ENCODE data around the gene AKAP6. TPM values are rescaled to one million over a fixed set of nuclear protein-coding genes. Genes with fewer than 3 reads are reported as not detected.
"Not testable (repeated sequence)": the region's sequence is repeated elsewhere in the genome, so short reads cannot be mapped to it uniquely, and the experiment has no call there.

Gene AKAP6
- total RNA-seq, 1 donor from 2014 or later = 8.5 TPM

- Mint-ChIP-seq H3K27ac (no peak overlapping the region), H3K27me3 (ENCODE audit: low read depth) (no peaks in the 10 kb centered on the region)
Observed at GRCh38 chr14:32383364-32384009, 54.4 kb downstream of the AKAP6 start.

GRCh38 chr14:32384464-32384863 is 55.4 kb downstream of the AKAP6 start:
- no peaks in the 10 kb centered on the region for H3K27me3 Mint-ChIP-seq (ENCODE audit: low read depth)
- no peak for TF ChIP-seq CTCF (IDR thresholded peaks at IDR 0.05; ENCODE audit: unreplicated experiment)
- no peak overlapping the region for H3K4me3 Mint-ChIP-seq
- peaks cover 7% of the 10 kb centered on the region for H3K4me1 Mint-ChIP-seq
- H3K27ac Mint-ChIP-seq = no peak overlapping the region
- no peak for DNase-seq (ENCODE audit: low spot score in 2 of 2, unreplicated experiment in 2 of 2)
- H3K9me3 Mint-ChIP-seq = peaks cover 30% of the 10 kb centered on the region
- H3K36me3 Mint-ChIP-seq = peaks cover 6% of the 10 kb centered on the region

More at GRCh38 chr14:32383364-32384009, 54.4 kb downstream of the AKAP6 start:
- Mint-ChIP-seq H3K4me3 (no peak overlapping the region), H3K9me3 (peaks cover 21% of the 10 kb centered on the region), H3K36me3 (peaks cover 2% of the 10 kb centered on the region), H3K4me1 (peaks cover 13% of the 10 kb centered on the region)
- no peak for DNase-seq (ENCODE audit: low spot score in 2 of 2, unreplicated experiment in 2 of 2)
- no peak for TF ChIP-seq CTCF (IDR thresholded peaks at IDR 0.05; ENCODE audit: unreplicated experiment)

GRCh38 chr14:32387295-32387694 is 58.2 kb downstream of the AKAP6 start:
- H3K4me3 Mint-ChIP-seq; H3K27ac Mint-ChIP-seq; H3K27me3 Mint-ChIP-seq (ENCODE audit: low read depth); DNase-seq (ENCODE audit: low spot score in 2 of 2, unreplicated experiment in 2 of 2); H3K4me1 Mint-ChIP-seq: not testable (repeated sequence)
- H3K9me3 Mint-ChIP-seq = peaks cover 45% of the 10 kb centered on the region
- H3K36me3 Mint-ChIP-seq = peaks cover 13% of the 10 kb centered on the region

- peaks cover 8% of the 10 kb centered on the region for H3K4me1 Mint-ChIP-seq
- no peak overlapping the region for H3K4me3 Mint-ChIP-seq
- no peak overlapping the region for H3K27ac Mint-ChIP-seq
- peaks cover 31% of the 10 kb centered on the region for H3K9me3 Mint-ChIP-seq
- H3K36me3 Mint-ChIP-seq = peaks cover 12% of the 10 kb centered on the region
- DNase-seq (ENCODE audit: low spot score in 2 of 2, unreplicated experiment in 2 of 2) = no peak
- TF ChIP-seq CTCF (IDR thresholded peaks at IDR 0.05; ENCODE audit: unreplicated experiment) = no peak
- no peaks in the 10 kb centered on the region for H3K27me3 Mint-ChIP-seq (ENCODE audit: low read depth)
Observed at GRCh38 chr14:32393119-32393518, 64.0 kb downstream of the AKAP6 start.

GRCh38 chr14:32394038-32394437 is 64.9 kb downstream of the AKAP6 start:
- Mint-ChIP-seq H3K4me3 (no peak overlapping the region), H3K36me3 (peaks cover 9% of the 10 kb centered on the region), H3K27me3 (ENCODE audit: low read depth) (no peaks in the 10 kb centered on the region), H3K27ac (no peak overlapping the region), H3K9me3 (peaks cover 23% of the 10 kb centered on the region), H3K4me1 (peaks cover 17% of the 10 kb centered on the region)
- DNase-seq (ENCODE audit: low spot score in 2 of 2, unreplicated experiment in 2 of 2) = no peak
- TF ChIP-seq CTCF (IDR thresholded peaks at IDR 0.05; ENCODE audit: unreplicated experiment) = no peak

- no peaks in the 10 kb centered on the region for H3K27me3 Mint-ChIP-seq (ENCODE audit: low read depth)
- peaks cover 3% of the 10 kb centered on the region for H3K9me3 Mint-ChIP-seq
- H3K4me1 Mint-ChIP-seq = peaks cover 28% of the 10 kb centered on the region
- H3K4me3 Mint-ChIP-seq = no peak overlapping the region
- H3K36me3 Mint-ChIP-seq = no peaks in the 10 kb centered on the region
- no peak for DNase-seq (ENCODE audit: low spot score in 2 of 2, unreplicated experiment in 2 of 2)
- no peak overlapping the region for H3K27ac Mint-ChIP-seq
- no peak for TF ChIP-seq CTCF (IDR thresholded peaks at IDR 0.05; ENCODE audit: unreplicated experiment)
Observed at GRCh38 chr14:32396885-32397284, 67.8 kb downstream of the AKAP6 start.

Data from mesothelial cell of epicardium (in vitro differentiated cells).